Pulmonary artery endothelial cell (primary cell): ENCODE data around the gene SLIT1. TPM values are rescaled to one million over a fixed set of nuclear protein-coding genes. Genes with fewer than 3 reads are reported as not detected.

Source experiments
- DNase-seq: peaks from one replicate; pipeline ENCODE4 v3.0.0-alpha.2; 2011; ENCODE audit warnings: low read depth, low spot score
- total RNA-seq: library from RNA; depleted of rRNA; stranded (reverse); fragments of >200 nt; gene quantifications from 2 replicates; pipeline ENCODE4 v1.2.3, GENCODE V29; 2014

SLIT1 gene
- total RNA-seq, 1 donor from 2014 or later: under 0.01 TPM

DNA sequence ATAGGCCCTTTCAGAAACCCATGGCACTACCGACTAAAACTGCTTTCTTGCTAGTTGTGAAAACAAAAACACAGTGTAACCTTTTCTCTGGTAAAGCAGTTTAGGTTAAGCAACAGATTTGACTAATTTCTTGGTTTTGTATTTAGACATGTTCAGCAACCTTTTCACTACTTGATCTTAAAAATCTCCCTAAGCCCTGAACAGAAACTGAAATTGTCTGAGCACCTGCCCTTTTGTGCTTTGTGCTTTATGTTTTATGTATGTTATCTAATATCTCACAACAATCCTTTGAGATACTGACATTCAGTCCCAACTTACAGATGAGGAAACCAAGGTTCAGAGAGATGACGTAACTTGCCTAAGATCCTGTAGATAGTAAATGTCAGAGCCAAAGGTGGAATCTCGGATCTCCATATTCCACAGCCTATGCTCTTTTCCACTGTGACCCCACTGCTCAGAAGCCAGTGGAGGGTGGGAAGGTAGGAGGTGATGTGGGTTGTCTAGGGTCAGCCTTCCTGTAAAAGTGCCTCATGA is 207.1 kb downstream of the SLIT1 start:
- DNase-seq: no peak

DNA sequence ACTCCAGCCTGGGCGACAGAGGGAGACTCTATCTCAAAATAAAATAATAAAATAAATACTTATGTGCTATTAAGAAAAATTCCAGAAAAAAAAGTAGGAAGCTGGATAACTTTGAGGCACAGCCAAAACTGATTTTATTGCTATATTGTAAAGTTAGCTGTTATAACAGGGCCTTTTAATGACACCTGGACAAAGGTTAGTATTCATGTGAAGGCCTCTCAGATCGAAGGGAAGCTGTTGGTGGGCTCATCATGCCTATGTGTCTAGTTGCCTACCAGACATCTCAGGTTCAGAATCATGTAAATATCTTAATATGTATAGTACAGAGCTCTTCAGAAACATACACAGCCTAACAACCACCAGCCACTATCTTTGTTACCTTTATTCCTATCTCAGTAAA is 210.6 kb downstream of the SLIT1 start:
- no peak for DNase-seq

DNA sequence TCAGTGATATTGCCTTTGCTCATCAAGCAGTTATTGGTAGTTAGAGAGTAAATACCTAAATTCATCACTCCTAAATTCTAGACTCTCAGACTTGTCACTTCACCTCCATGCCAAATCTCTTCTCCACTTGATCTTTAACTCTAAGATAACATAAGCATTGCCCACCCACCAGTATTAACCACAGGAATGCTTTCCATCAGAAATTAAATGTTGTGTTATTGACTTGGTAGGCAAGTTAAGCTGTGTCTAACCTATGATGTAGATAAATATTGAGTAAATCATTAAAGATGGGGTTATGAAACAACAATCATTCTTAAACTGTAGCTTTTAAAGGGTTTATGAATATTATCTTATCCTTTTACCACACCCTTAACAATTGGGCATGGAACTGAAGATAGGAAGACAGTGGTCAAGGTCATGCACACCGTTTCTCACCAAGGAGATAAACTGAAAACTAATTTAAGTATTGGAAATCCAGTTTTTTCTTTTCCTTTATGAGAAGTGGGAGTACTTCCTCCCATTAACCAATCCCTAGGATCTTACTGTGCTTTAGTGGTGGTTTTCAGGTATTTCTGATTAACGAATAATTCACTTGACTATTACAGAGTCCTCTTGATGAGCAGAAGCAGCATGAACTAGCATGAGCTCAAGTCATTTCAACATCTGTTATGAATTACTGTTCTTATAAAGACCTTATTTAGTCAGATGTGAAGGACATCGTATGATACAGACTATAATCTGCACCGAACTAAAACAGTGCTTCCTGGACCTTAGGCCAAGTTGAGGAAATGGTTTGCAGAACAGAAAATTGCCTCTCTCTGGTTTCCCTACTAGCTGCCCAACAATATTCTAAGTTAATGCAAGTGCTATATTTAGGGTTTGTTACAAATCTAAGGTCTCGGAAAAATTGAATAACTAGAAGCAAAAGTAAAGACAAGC is 211.7 kb downstream of the SLIT1 start:
- DNase-seq: no peak

DNA sequence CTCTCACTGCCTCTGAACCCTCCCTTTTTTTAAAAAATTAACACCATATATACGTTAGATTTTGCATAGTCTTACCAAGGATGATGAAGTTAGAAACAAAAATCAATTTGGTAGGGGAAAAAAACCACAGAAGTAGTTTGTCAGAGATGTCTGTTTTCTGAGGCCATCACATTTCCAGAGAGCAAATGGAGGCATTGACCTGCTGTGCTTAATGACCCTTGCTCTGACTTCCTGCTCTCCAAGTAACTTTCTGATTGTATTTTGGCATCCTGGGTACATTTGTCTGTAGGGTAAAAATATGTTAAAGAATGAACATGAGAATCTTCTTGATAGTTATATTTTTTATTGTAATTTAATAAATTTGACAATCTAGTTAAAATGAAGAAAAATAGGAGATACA is 213.5 kb downstream of the SLIT1 start:
- no peak for DNase-seq

DNA sequence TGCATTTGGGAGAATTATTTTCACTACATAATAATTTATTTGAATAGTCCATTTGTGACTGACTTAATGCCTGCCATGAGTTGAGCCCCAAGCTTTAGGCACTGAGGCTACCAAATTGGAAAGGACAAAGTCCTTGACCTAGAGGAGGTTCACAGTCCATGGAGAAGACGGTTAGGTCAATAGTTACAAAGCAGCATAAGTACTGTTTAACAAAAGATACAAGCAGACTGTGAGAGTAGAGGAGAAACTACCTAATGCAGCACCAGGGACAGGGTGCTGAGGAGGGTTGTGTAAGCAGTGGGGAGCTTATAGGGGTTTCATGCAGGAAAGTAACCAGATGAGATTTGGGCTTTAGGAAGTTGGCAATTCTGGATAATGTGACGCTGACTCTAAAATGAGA is 214.4 kb downstream of the SLIT1 start:
- no peak for DNase-seq

DNA sequence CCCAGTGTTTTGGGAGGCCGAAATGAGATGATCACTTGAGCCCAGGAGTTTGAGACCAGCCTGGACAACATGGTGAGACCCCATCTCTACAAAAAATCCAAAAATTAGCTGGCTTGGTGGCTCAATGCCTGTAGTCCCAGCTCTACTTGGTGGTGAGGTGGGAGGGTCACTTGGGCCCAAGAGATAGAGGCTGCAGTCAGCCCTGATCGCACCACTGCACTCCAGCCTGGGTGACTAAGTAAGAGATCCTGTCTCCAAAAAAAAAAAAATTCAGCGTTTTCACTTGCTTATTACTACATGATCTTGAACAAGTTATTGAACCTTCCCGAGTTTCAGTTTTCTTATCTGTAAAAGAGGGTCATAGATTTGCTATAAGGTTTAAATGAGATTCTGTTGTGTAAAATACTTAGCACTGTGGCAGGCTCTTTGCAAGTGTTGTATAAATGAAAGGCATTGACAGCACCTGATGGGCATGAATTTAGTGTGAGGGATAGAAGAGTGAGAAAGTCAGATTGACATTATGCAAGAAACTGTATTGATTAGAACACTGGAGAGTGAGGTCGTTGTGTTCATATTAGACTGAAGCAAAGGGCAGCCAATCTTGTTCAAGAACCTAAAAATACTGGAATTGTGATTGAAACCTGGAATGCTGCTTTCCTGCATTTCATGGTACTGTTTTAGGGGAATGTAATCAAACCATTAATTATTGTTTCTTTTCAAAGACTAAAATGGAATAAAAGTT is 216.9 kb downstream of the SLIT1 start:
- no peak for DNase-seq

DNA sequence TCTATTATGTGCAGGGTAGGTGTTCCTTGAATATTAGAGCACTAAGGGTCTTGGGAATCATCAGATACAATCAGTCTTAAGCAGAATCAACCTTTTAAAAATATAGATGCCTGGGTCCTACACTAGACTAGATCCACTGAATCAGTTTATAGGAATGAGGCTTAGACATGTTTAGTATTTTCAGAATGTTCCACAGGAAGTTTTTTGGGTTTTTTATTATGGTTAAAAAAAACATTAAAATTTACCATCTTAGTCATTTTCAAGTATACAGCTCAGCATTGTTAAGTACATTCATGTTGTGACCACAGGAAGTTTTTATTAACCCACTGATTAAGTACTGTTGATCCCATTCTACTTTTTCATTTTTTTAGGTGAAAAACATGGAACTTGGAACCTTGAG is 217.9 kb downstream of the SLIT1 start:
- no peak for DNase-seq

DNA sequence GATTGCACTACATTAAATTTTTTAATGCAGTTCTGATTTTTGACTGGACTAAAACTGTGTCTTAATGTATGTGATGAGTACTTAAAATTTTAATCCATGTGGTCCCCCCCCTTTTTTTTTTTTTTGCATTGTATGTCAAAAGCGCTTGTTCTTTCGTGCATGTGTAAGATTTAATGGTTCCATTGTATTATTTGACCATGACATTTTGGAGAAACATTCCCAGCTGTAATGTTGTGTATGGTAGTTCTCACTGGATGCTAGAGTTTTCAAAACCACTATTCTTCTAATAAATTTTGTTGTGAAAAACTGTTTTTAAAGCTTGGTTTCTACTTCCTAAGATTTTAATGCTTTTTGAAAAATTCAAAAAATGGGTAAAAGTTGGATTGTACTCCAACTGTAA is 221.6 kb downstream of the SLIT1 start:
- DNase-seq: no peak

DNA sequence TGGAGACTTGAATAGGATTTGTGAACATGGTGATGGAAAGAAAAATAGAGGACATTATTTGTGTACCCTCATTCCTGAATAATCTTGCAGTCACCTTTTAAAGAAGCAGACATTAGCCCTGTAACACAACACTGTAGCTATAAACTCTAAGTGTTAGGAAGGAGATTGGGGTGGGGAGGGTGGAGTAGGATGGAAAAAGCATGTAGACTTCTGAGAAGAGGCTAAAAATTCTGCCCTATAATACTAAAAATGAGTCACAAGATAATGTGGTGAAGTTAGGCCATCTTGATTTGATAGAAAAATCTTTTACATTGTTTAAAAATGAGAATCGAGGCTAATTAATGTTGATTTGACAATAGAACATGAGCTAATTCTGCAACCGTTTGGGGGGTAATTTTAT is 224.9 kb downstream of the SLIT1 start:
- DNase-seq: no peak

DNA sequence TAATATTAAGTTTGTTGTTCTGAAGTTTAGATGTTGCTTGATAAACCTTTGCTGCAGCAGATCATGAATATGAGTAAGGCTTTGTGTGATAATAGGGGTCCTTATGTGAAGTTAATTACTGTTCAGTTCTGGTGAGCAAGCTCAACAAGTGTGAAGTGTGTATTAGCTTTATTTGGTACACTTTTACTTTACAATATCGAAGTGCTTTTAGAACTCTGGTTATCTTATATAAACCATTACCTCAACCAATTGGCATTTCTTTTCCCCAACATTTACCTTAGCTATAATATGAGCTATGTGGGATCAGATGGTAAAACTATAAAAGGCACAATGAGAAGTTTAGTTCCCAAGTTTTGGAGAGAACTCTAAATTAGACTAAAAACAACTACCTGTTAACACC is 226.0 kb downstream of the SLIT1 start:
- no peak for DNase-seq

DNA sequence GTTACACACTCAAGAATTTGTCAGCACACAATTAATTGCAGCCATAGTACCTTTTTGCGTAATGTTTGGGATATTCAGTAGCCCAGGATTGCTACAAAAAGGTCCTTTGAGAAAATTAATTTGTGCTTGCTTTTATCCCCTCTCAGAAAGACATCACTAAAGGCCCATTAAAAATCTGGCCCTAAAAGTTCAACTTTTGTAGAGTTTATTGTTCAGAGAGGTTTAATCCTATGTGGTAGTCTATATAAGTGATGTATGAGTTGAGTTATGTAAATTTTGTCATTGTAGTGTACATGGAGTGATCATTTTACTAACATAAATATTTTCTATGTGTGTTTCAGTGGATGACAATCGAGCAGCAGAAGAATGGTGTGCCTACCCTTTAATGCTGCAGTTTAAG is 227.7 kb downstream of the SLIT1 start:
- no peak for DNase-seq

DNA sequence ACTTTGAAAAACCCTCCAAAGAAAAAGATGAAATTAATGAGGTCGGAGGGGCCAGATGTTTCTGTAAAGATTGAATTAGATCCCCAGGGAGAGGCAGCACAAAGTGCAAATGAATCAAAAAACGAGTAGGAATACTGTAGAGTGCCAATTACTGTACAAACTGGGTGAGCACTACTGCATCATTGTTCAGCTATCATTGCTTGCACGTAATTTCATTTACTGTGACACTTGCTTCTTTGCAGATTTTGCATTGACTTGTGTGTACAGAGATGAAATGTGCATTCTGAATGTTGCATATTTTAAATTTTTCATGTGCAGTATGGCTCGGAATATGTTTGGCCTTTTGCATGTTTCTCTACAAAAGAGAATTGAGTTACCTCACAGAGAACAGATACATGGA is 230.0 kb downstream of the SLIT1 start:
- no peak for DNase-seq

DNA sequence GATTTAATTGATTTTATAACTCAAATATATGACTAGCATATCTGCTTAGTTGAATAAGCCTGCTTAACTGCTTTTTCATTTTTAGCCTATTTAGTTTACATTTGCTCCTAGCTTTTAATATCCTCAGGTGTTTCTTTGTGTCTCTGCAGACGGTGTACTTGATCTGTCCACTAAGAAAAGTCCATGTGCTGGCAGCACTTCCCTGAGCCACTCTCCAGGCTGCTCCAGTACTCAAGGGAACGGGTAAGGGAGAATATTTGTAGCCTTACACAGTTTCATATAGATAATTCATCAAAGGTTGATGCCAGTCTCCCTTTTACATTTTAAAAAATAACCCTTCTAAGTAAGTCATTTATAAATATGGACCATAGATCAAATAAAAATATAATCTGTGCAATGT is 233.8 kb downstream of the SLIT1 start:
- DNase-seq: no peak

DNA sequence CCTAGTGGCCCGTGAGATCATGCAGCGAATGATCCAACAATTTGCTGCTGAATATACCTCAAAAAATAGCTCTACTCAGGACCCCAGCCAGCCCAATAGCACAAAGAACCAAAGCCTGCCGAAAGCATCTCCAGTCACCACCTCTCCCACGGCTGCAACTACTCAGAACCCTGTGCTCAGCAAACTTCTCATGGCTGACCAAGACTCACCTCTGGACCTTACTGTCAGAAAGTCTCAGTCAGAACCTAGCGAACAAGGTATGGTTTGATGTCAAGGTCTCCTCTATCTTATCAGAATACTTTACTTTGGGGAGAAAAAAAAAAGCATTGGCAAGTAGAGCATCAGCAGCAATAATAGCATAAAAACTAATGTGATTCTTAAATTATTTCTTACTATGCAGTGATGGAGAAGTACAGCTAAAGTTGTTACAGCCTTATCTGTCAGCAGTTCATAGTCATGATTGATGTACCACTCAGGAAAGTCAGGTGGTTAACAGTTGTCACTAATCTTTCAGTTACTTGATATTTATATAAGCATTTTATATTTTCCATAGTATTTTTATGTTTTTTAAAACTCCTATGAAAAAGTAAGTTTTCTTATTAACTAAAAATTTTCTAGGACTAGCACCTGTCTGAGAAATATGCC is 236.6 kb downstream of the SLIT1 start:
- no peak for DNase-seq

Other genes starting within 250 kb of the SLIT1 start
- gene ARHGAP19, start 106.7 kb upstream of the SLIT1 start, total RNA-seq: 12.3 and 18.1 TPM in 2 replicates
- gene FRAT1, start 133.3 kb upstream of the SLIT1 start, total RNA-seq: 3.2 and 4.6 TPM in 2 replicates
- 11.0 and 11.9 TPM in 2 replicates for gene FRAT2, start 148.8 kb upstream of the SLIT1 start, total RNA-seq
- gene RRP12, start 215.4 kb upstream of the SLIT1 start, total RNA-seq: 21.6 and 27.8 TPM in 2 replicates
- gene PGAM1, start 240.2 kb upstream of the SLIT1 start, total RNA-seq: 334 and 374 TPM in 2 replicates